HepG2 (cell line): ENCODE measurements around the gene TMEM63B. TPM values are rescaled to one million over a fixed set of nuclear protein-coding genes. Genes with fewer than 3 reads are reported as not detected.

Source experiments
- FOXJ3 ChIP-seq: sonication (generic); formaldehyde crosslinking; IDR thresholded peaks from 2 replicates; pipeline ENCODE4 v1.4.0; 2020; ENCODE audit warnings: missing genetic modification reagents, mild to moderate bottlenecking, borderline replicate concordance
- HNRNPK ChIP-seq: fragments of 200-400 bp; formaldehyde crosslinking; IDR thresholded peaks from 2 replicates; pipeline ENCODE4 v1.6.1; 2018; ENCODE audit warnings: low read length, low read depth, moderate library complexity, mild to moderate bottlenecking; ENCODE audit not compliant: poor library complexity, severe bottlenecking
- PPARG ChIP-seq: conservative IDR thresholded peaks from 2 replicates; pipeline ENCODE4 v1.6.1; 2016; ENCODE audit warnings: missing biosample characterization, missing genetic modification reagents
- RERE ChIP-seq: IDR thresholded peaks from 2 replicates; pipeline ENCODE4 v1.6.1; 2016; ENCODE audit warnings: low read depth, missing genetic modification reagents, missing compliant biosample characterization
- ZMYM2 ChIP-seq: sonication (generic); formaldehyde crosslinking; IDR thresholded peaks from 2 replicates; pipeline ENCODE4 v1.8.0; 2022; ENCODE audit warnings: mild to moderate bottlenecking, missing genetic modification reagents
- ZNF747 ChIP-seq: sonication (generic); formaldehyde crosslinking; IDR thresholded peaks from 2 replicates; pipeline ENCODE4 v1.8.1; 2023; ENCODE audit warnings: missing genetic modification reagents, mild to moderate bottlenecking, borderline replicate concordance
- ZNF775 ChIP-seq: sonication (generic); formaldehyde crosslinking; IDR thresholded peaks from 2 replicates; pipeline ENCODE4 v1.4.0; 2020; ENCODE audit warnings: missing genetic modification reagents, mild to moderate bottlenecking, moderate library complexity, borderline replicate concordance
- polyA plus RNA-seq, 8 experiments: library from polyadenylated mRNA; depleted of rRNA in 3 of 8; stranded (reverse) in 7 of 8; unstranded in 1 of 8; fragments of >200 nt; fragmentation: Illumina TruSeq in 4 of 8; extraction: Trizol in 4 of 8; gene quantifications; 2 replicates each; pipeline versions ENCODE4 v1.2.1 to v1.2.3, GENCODE V29; 2011 to 2016; ENCODE audit warnings: low read depth in 4 of 8, missing spikeins in 1 of 8, mixed read lengths in 1 of 8; ENCODE audit not compliant: insufficient read depth in 1 of 8
- total RNA-seq, 5 experiments: library from RNA; depleted of rRNA; stranded (reverse); fragments of >200 nt; fragmentation: Illumina TruSeq; extraction: Trizol; gene quantifications; 2 replicates each; pipeline ENCODE4 v1.2.3, GENCODE V29; 2016; ENCODE audit warnings: low read depth in 1 of 5
- TF ChIP-seq, protein P1 (sequence below): sonication (generic); formaldehyde crosslinking; IDR thresholded peaks from 2 replicates; pipeline ENCODE4 v1.8.1; 2023; ENCODE audit warnings: mild to moderate bottlenecking, missing genetic modification reagents
- TF ChIP-seq, protein P2 (sequence below): sonication (generic); formaldehyde crosslinking; IDR thresholded peaks from 2 replicates; pipeline ENCODE4 v1.4.0; 2020; ENCODE audit warnings: missing genetic modification reagents
- TF ChIP-seq, protein P3 (sequence below): sonication (generic); formaldehyde crosslinking; conservative IDR thresholded peaks from 2 replicates; pipeline ENCODE4 v1.8.0; 2022; ENCODE audit warnings: missing genetic modification reagents
- TF ChIP-seq, protein P4 (sequence below): sonication (generic); formaldehyde crosslinking; IDR thresholded peaks from 2 replicates; pipeline ENCODE4 v1.9.0; 2021; ENCODE audit warnings: missing genetic modification reagents, mild to moderate bottlenecking, borderline replicate concordance

TMEM63B gene
- total and polyA plus RNA-seq, 2 of the 13 experiments (the other 11 are each of a cell fraction or from before 2014, with no cell fraction given): 27.4 to 75.8 TPM

- TF ChIP-seq, protein P1, sequence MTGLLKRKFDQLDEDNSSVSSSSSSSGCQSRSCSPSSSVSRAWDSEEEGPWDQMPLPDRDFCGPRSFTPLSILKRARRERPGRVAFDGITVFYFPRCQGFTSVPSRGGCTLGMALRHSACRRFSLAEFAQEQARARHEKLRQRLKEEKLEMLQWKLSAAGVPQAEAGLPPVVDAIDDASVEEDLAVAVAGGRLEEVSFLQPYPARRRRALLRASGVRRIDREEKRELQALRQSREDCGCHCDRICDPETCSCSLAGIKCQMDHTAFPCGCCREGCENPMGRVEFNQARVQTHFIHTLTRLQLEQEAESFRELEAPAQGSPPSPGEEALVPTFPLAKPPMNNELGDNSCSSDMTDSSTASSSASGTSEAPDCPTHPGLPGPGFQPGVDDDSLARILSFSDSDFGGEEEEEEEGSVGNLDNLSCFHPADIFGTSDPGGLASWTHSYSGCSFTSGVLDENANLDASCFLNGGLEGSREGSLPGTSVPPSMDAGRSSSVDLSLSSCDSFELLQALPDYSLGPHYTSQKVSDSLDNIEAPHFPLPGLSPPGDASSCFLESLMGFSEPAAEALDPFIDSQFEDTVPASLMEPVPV (CRISPR knock-in tag): peak; percentile 27; the same call in 1 of the 2 replicates
- peak; percentile 99 for TF ChIP-seq PPARG (CRISPR knock-in tag)
- peak; percentile 98 for TF ChIP-seq ZMYM2 (CRISPR knock-in tag)
- TF ChIP-seq FOXJ3 (CRISPR knock-in tag): peak; percentile 93
- TF ChIP-seq, protein P2, sequence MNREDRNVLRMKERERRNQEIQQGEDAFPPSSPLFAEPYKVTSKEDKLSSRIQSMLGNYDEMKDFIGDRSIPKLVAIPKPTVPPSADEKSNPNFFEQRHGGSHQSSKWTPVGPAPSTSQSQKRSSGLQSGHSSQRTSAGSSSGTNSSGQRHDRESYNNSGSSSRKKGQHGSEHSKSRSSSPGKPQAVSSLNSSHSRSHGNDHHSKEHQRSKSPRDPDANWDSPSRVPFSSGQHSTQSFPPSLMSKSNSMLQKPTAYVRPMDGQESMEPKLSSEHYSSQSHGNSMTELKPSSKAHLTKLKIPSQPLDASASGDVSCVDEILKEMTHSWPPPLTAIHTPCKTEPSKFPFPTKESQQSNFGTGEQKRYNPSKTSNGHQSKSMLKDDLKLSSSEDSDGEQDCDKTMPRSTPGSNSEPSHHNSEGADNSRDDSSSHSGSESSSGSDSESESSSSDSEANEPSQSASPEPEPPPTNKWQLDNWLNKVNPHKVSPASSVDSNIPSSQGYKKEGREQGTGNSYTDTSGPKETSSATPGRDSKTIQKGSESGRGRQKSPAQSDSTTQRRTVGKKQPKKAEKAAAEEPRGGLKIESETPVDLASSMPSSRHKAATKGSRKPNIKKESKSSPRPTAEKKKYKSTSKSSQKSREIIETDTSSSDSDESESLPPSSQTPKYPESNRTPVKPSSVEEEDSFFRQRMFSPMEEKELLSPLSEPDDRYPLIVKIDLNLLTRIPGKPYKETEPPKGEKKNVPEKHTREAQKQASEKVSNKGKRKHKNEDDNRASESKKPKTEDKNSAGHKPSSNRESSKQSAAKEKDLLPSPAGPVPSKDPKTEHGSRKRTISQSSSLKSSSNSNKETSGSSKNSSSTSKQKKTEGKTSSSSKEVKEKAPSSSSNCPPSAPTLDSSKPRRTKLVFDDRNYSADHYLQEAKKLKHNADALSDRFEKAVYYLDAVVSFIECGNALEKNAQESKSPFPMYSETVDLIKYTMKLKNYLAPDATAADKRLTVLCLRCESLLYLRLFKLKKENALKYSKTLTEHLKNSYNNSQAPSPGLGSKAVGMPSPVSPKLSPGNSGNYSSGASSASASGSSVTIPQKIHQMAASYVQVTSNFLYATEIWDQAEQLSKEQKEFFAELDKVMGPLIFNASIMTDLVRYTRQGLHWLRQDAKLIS (CRISPR knock-in tag): no peak
- 0 out of 2 replicates have a peak, but pooled peaks have one; percentile 44 for TF ChIP-seq RERE (CRISPR knock-in tag)
- TF ChIP-seq ZNF747 (CRISPR knock-in tag): peak; percentile 56; the same call in 1 of the 2 replicates
- no peak for TF ChIP-seq ZNF775 (CRISPR knock-in tag)
- TF ChIP-seq, protein P3, sequence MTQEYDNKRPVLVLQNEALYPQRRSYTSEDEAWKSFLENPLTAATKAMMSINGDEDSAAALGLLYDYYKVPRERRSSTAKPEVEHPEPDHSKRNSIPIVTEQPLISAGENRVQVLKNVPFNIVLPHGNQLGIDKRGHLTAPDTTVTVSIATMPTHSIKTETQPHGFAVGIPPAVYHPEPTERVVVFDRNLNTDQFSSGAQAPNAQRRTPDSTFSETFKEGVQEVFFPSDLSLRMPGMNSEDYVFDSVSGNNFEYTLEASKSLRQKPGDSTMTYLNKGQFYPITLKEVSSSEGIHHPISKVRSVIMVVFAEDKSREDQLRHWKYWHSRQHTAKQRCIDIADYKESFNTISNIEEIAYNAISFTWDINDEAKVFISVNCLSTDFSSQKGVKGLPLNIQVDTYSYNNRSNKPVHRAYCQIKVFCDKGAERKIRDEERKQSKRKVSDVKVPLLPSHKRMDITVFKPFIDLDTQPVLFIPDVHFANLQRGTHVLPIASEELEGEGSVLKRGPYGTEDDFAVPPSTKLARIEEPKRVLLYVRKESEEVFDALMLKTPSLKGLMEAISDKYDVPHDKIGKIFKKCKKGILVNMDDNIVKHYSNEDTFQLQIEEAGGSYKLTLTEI (CRISPR knock-in tag): no peak
- TF ChIP-seq HNRNPK: no peak
- TF ChIP-seq, protein P4, sequence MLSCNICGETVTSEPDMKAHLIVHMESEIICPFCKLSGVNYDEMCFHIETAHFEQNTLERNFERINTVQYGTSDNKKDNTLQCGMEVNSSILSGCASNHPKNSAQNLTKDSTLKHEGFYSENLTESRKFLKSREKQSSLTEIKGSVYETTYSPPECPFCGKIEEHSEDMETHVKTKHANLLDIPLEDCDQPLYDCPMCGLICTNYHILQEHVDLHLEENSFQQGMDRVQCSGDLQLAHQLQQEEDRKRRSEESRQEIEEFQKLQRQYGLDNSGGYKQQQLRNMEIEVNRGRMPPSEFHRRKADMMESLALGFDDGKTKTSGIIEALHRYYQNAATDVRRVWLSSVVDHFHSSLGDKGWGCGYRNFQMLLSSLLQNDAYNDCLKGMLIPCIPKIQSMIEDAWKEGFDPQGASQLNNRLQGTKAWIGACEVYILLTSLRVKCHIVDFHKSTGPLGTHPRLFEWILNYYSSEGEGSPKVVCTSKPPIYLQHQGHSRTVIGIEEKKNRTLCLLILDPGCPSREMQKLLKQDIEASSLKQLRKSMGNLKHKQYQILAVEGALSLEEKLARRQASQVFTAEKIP (CRISPR knock-in tag): no peak
Measured at GRCh38 chr6:44091981-44092884, 35.1 kb upstream of the TMEM63B start (continued).
